Mucosa of descending colon (tissue), 3 donors: ENCODE data around the gene GPRC5C. TPM values are rescaled to one million over a fixed set of nuclear protein-coding genes. Genes with fewer than 3 reads are reported as not detected.

Experiments
- ATAC-seq: fragments of 200-7000 bp; cut with Tn5 transposase; one replicate; pipeline ENCODE4 v1.9.1; 2020; ENCODE audit warnings: mild to moderate bottlenecking, moderate library complexity
- DNase-seq, 3 donors: peaks; one replicate each; pipeline ENCODE4 v3.0.0-alpha.2; 2020
- H3K36me3 ChIP-seq: fragments of 200-600 bp; one replicate; pipeline ENCODE4 v1.8.0; 2021; ENCODE audit warnings: low read depth, mild to moderate bottlenecking
- H3K4me1 ChIP-seq: fragments of 200-600 bp; one replicate; pipeline ENCODE4 v1.8.0; 2021; ENCODE audit warnings: low read depth, mild to moderate bottlenecking
- H3K4me3 ChIP-seq: fragments of 200-600 bp; one replicate; pipeline ENCODE4 v1.8.0; 2021; ENCODE audit warnings: mild to moderate bottlenecking
- H3K9me3 ChIP-seq: fragments of 200-600 bp; one replicate; pipeline ENCODE4 v1.8.0; 2021; ENCODE audit warnings: mild to moderate bottlenecking
- CTCF ChIP-seq: fragments of 200-600 bp; IDR thresholded peaks from one replicate; pipeline ENCODE4 v1.8.0; 2022; ENCODE audit warnings: antibody characterized with exemption, mild to moderate bottlenecking
- intact Hi-C, 2 donors: fragments of 100-400 bp; cut with DNase I in 1 of 2; cut with micrococcal nuclease in 1 of 2; formaldehyde crosslinking; loops; one replicate each; pipeline versions ENCODE4 v1.11.0 to v1.11.1; 2022; cut with DNase I, micrococcal nuclease
- total RNA-seq, 3 donors: library from RNA; stranded (reverse); fragmentation: NEBNext Ultra II Directional in 2 of 3; extraction: Animal tissue kit (Norgen Biotek cat#: 25700) in 2 of 3; gene quantifications; one replicate each; pipeline versions ENCODE4 v1.2.1 to v1.2.4, GENCODE V29; 2021 to 2023
- donor health status: DM: no; HTN: no; CAD: no; lungs with moderate emphysema.
- donor health status: DM: no; HTN: no; CAD: no.
- donor health status: DM: no; HTN: yes; CAD: no.

Gene GPRC5C
- total RNA-seq, 3 donors from 2014 or later = 62.2 to 172 (median 139) TPM

DNA sequence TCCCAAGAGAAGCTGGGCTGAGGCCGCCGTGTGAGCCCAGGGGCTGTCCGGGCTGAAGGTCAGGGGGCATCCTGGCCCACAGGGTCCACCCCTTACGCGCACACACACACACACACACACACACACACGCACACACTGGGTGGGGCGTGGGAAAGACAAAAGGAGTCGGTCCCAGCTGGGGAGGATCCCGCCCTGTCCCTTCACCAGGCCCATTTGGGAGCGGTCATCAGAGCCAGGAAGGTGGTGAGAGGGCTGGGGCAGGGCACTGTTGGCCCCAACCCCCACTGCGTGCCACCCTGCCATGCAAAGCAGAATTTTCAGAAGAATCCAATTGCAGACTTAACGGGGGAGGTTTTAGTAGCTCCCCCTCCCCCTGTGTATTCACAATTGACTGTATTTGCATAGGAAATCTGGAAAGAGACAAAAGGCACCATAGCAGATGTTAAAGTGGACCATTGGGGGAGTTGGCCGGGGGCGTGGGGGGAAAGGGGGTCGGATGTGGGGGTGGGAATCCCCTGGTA is 23.2 kb downstream of the GPRC5C start:
- intact Hi-C loops = loop anchor here in 1 of 2 donors (5.0 kb wide), 1 partner anchor 78 kb away; no protein-coding TSS in a partner anchor
- H3K36me3 ChIP-seq = no peaks in the 10 kb centered on the region
- H3K4me1 ChIP-seq = peaks cover 21% of the 10 kb centered on the region
- DNase-seq (peak in 2 of 3 donors; percentile 68 to 76), ATAC-seq (peak; percentile 57)
- TF ChIP-seq CTCF = no peak
- H3K9me3 ChIP-seq = no peaks in the 10 kb centered on the region
- H3K4me3 ChIP-seq = no peak overlapping the region

DNA sequence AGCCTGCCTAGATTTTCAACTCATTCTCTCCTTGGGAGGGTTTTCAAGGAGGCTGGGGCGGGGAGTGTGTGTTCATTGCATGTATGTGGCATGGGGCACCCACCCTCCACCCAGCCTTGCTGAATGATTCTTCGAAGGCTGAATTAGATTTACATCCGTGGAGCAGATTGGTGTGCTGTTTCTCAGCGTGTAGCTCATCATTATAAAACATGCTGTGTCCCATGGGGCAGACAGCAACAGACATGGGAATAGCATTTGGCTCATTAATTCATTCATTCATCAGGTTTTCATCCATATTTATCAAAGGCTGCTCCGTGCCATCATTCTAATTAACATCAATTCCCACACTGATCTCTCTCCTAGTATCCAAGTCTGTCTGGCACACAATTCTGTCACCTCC is 23.9 kb downstream of the GPRC5C start:
- intact Hi-C loops = loop anchor here (2.0 to 5.0 kb wide), 2 partner anchors 77 to 79 kb away; no protein-coding TSS in a partner anchor
- no peak for TF ChIP-seq CTCF
- H3K9me3 ChIP-seq = no peaks in the 10 kb centered on the region
- H3K4me1 ChIP-seq = peaks cover 21% of the 10 kb centered on the region
- DNase-seq (no peak), ATAC-seq (no peak)
- no peak overlapping the region for H3K4me3 ChIP-seq
- H3K36me3 ChIP-seq = no peaks in the 10 kb centered on the region

- H3K4me1 ChIP-seq = peaks cover 19% of the 10 kb centered on the region
- intact Hi-C loops = loop anchor here (2.0 to 5.0 kb wide), 2 partner anchors 78 to 80 kb away; no protein-coding TSS in a partner anchor
- TF ChIP-seq CTCF = peak; percentile 89
- H3K4me3 ChIP-seq = no peak overlapping the region
- ATAC-seq (peak; percentile 15), DNase-seq (peak; percentile 79 to 89 (median 85))
- H3K9me3 ChIP-seq = no peaks in the 10 kb centered on the region
- no peaks in the 10 kb centered on the region for H3K36me3 ChIP-seq
Measured at GRCh38 chr17:74457146-74457819, 25.4 kb downstream of the GPRC5C start.

- Histone ChIP-seq H3K4me1 (peaks cover 18% of the 10 kb centered on the region), H3K36me3 (no peaks in the 10 kb centered on the region), H3K9me3 (no peaks in the 10 kb centered on the region), H3K4me3 (no peak overlapping the region)
- no peak for TF ChIP-seq CTCF
- DNase-seq (no peak), ATAC-seq (no peak)
- intact Hi-C loops = loop anchor here (2.0 to 5.0 kb wide), 2 partner anchors 79 to 80 kb away; no protein-coding TSS in a partner anchor
Measured at GRCh38 chr17:74457820-74458166, 25.9 kb downstream of the GPRC5C start.

GRCh38 chr17:74458835-74459234 is 26.9 kb downstream of the GPRC5C start:
- no peak for ATAC-seq
- no peak overlapping the region for H3K4me3 ChIP-seq
- intact Hi-C loops = loop anchor here in 1 of 2 donors (5.0 kb wide), 1 partner anchor 82 kb away; no protein-coding TSS in a partner anchor

More at GRCh38 chr17:74458835-74459234, 26.9 kb downstream of the GPRC5C start:
- DNase-seq = no peak
- Histone ChIP-seq H3K36me3 (no peaks in the 10 kb centered on the region), H3K9me3 (no peaks in the 10 kb centered on the region), H3K4me1 (peaks cover 9% of the 10 kb centered on the region)
- no peak for TF ChIP-seq CTCF
